K562 (cell line): ENCODE data around the gene TTC28. TPM values are rescaled to one million over a fixed set of nuclear protein-coding genes. Genes with fewer than 3 reads are reported as not detected.

Source experiments
- ATAC-seq: fragments of 200-7000 bp; cut with Tn5 transposase; 3 replicates; pipeline ENCODE4 v1.9.1; 2020; ENCODE audit warnings: moderate library complexity
- BruUV-seq: library from RNA; stranded (reverse); fragments of 400-500 nt; replicated peaks from 2 replicates; lab custom pipeline; 2021; lab: Mats Ljungman, UMichigan
- CTCF ChIA-PET: fragments of 300-600 bp; formaldehyde crosslinking; extraction: SDS; loops from one replicate; lab custom pipeline; 2021; ENCODE audit warnings: low intra/inter-chr PET ratio; lab: Yijun Ruan, JAX
- POLR2A ChIA-PET: fragments of 300-600, 350-650 bp; sonication (Branson Sonifier 250); formaldehyde crosslinking; extraction: SDS; loops from one replicate; lab custom pipeline; 2021; ENCODE audit warnings: antibody characterized with exemption, inconsistent platforms; lab: Yijun Ruan, JAX
- DNase-seq, 4 experiments: peaks; one replicate each; pipeline versions ENCODE4 v3.0.0 to v3.0.0-alpha.2; 2011 to 2018; ENCODE audit warnings: low spot score in 3 of 4, mixed read lengths in 3 of 4; ENCODE audit errors: extremely low read depth in 1 of 4
- FAIRE-seq: peaks from 2 replicates; lab custom pipeline; 2011; peaks lifted over from hg19 to GRCh38; lab: Jason Lieb, UNC
- H2AFZ ChIP-seq: 2 replicates; pipeline ENCODE4 v1.6.0; 2011; ENCODE audit warnings: low read depth, low read length, control low read depth, inconsistent platforms
- H3K27ac ChIP-seq: fragments of 200-600 bp; 3 replicates; pipeline ENCODE4 v1.8.0; 2011; ENCODE audit warnings: low read depth, mild to moderate bottlenecking, control low read depth, inconsistent platforms, low read length, moderate library complexity, mixed read lengths; ENCODE audit errors: extremely low read depth
- H3K27me3 ChIP-seq, 2 experiments: fragments of 300-600 bp in 1 of 2; 2 replicates in 1 of 2; 3 replicates in 1 of 2; pipeline versions ENCODE4 v1.6.0 to v1.8.0; 2011; ENCODE audit warnings: inconsistent platforms in 2 of 2, low read length in 2 of 2, mild to moderate bottlenecking in 1 of 2, mixed read lengths in 1 of 2, moderate library complexity in 1 of 2; ENCODE audit not compliant: control insufficient read depth in 2 of 2, insufficient read depth in 2 of 2
- H3K36me3 ChIP-seq: fragments of 300-600 bp; 3 replicates; pipeline ENCODE4 v1.8.0; 2011; ENCODE audit warnings: mild to moderate bottlenecking, low read length, inconsistent platforms; ENCODE audit not compliant: control insufficient read depth, insufficient read depth
- H3K4me1 ChIP-seq, 2 experiments: fragments of 200-600 bp in 1 of 2; replicated peaks in 1 of 2; 2 replicates in 1 of 2; 3 replicates in 1 of 2; pipeline versions ENCODE4 v1.5.1 to v1.8.0; 2011; ENCODE audit warnings: inconsistent platforms in 2 of 2, low read length in 2 of 2, mild to moderate bottlenecking in 1 of 2, mixed read lengths in 1 of 2, moderate library complexity in 1 of 2; ENCODE audit not compliant: control insufficient read depth in 2 of 2, insufficient read depth in 2 of 2
- H3K4me2 ChIP-seq: 2 replicates; pipeline ENCODE4 v1.6.1; 2011; ENCODE audit warnings: low read length, control low read depth, inconsistent platforms, mixed read lengths; ENCODE audit not compliant: insufficient read depth
- H3K4me3 ChIP-seq: fragments of 200-600 bp; sonication (generic), shearing (Covaris generic); 2 replicates; pipeline ENCODE4 v1.5.1; 2016; ENCODE audit warnings: control low read depth, inconsistent platforms
- H3K79me2 ChIP-seq: fragments of 200-600 bp; 3 replicates; pipeline ENCODE4 v1.8.0; 2011; ENCODE audit warnings: low read length, inconsistent platforms; ENCODE audit not compliant: control insufficient read depth, insufficient read depth
- H3K9ac ChIP-seq, 2 experiments: 2 replicates each; pipeline versions ENCODE4 v1.6.0 to v1.6.1; 2011; ENCODE audit warnings: low read depth in 2 of 2, low read length in 2 of 2, control low read depth in 1 of 2, inconsistent platforms in 1 of 2, mild to moderate bottlenecking in 1 of 2, mixed read lengths in 1 of 2; ENCODE audit not compliant: insufficient read depth in 1 of 2
- H3K9me1 ChIP-seq: one replicate; pipeline ENCODE4 v1.6.0; 2011; ENCODE audit warnings: inconsistent platforms, mild to moderate bottlenecking, low read length, moderate library complexity; ENCODE audit not compliant: control insufficient read depth, insufficient read depth
- H3K9me3 ChIP-seq: replicated peaks from 2 replicates; pipeline ENCODE4 v1.5.1; 2011; ENCODE audit warnings: low read depth, low read length, inconsistent platforms; ENCODE audit not compliant: control insufficient read depth, insufficient read depth
- H4K20me1 ChIP-seq: replicated peaks from 2 replicates; pipeline ENCODE4 v1.6.1; 2011; ENCODE audit warnings: low read length, inconsistent platforms, mixed read lengths; ENCODE audit not compliant: control insufficient read depth, insufficient read depth
- FOSL1 ChIP-seq: fragments of 200-800 bp; sonication (Bioruptor generic); conservative IDR thresholded peaks from 2 replicates; pipeline ENCODE4 v1.6.1; 2016; ENCODE audit warnings: missing genetic modification characterization, missing compliant biosample characterization
- HDAC6 ChIP-seq: IDR thresholded peaks from 2 replicates; pipeline ENCODE4 v1.6.1; 2012; ENCODE audit warnings: low read depth, mild to moderate bottlenecking, control low read depth, inconsistent platforms, low read length, moderate library complexity
- JUND ChIP-seq, 2 experiments: IDR thresholded peaks; 2 replicates in 1 of 2; 3 replicates in 1 of 2; pipeline ENCODE4 v1.6.1; 2011; ENCODE audit warnings: borderline replicate concordance in 2 of 2, low read depth in 2 of 2, low read length in 2 of 2, improper control_type of control experiment in 1 of 2, missing biosample characterization in 1 of 2, missing genetic modification characterization in 1 of 2, missing genetic modification reagents in 1 of 2
- MYC ChIP-seq, 2 experiments: fragments of 250-450 bp in 1 of 2; sonication (Bioruptor Pico) in 1 of 2; IDR thresholded peaks; 2 replicates each; pipeline versions ENCODE4 v1.5.1 to v1.6.1; 2012 to 2021; ENCODE audit warnings: low read depth in 2 of 2, borderline replicate concordance in 1 of 2, improper control_type of control experiment in 1 of 2, low read length in 1 of 2, mild to moderate bottlenecking in 1 of 2, moderate library complexity in 1 of 2
- NFIC ChIP-seq: fragments of 450-650 bp; IDR thresholded peaks from 2 replicates; pipeline ENCODE4 v1.6.1; 2017; ENCODE audit warnings: mild to moderate bottlenecking, inconsistent platforms
- ZBTB7A ChIP-seq: IDR thresholded peaks from 2 replicates; pipeline ENCODE4 v1.6.1; 2011; ENCODE audit warnings: low read depth, mild to moderate bottlenecking, low read length, moderate library complexity, borderline replicate concordance; ENCODE audit not compliant: control insufficient read depth
- ZNF354B ChIP-seq: fragments of 250-450 bp; sonication (Bioruptor Pico); IDR thresholded peaks from 2 replicates; pipeline ENCODE4 v1.4.0; 2020
- ZNF384 ChIP-seq: IDR thresholded peaks from 2 replicates; pipeline ENCODE4 v1.6.1; 2012; ENCODE audit warnings: low read depth, low read length, improper control_type of control experiment
- WGBS: fragments of 100-300 bp; shearing (Covaris generic); methylation state at CpG from one replicate; pipeline ENCODE4 v1.1.6; 2016; ENCODE audit warnings: low coverage, mixed read lengths; ENCODE audit not compliant: insufficient coverage; ENCODE audit errors: missing lambda C conversion rate; 5-methylcytosine and 5-hydroxymethylcytosine counted together
- in situ Hi-C: fragments of 300-500 bp; cut with MboI; formaldehyde crosslinking; loops from 4 replicates; pipeline ENCODE4 v1.15.0; 2018; ENCODE audit warnings: inconsistent platforms, mixed read lengths
- intact Hi-C: fragments of 100-400 bp; cut with micrococcal nuclease; formaldehyde crosslinking; loops from 2 replicates; pipeline ENCODE4 v1.14.2; 2022
- polyA plus RNA-seq, 8 experiments: library from polyadenylated mRNA; depleted of rRNA in 4 of 8; stranded (reverse) in 5 of 8; unstranded in 3 of 8; fragments of >200 nt; fragmentation: Nextera tagmentation in 2 of 8; fragmentation: Illumina TruSeq in 1 of 8; extraction: Ambion mirVana in 2 of 8; extraction: Trizol in 1 of 8; gene quantifications; 2 replicates each; pipeline versions ENCODE4 v1.2.1 to v1.2.3, GENCODE V29; 2011 to 2014; ENCODE audit warnings: inconsistent platforms in 1 of 8, missing spikeins in 1 of 8
- total RNA-seq, 7 experiments: library from RNA; depleted of rRNA in 6 of 7; stranded (reverse); fragments of >200 nt in 6 of 7; fragmentation: Illumina TruSeq in 2 of 7; extraction: Trizol in 2 of 7; gene quantifications; 2 replicates each; pipeline versions ENCODE4 v1.2.1 to v1.2.3, GENCODE V29; 2011 to 2021; ENCODE audit warnings: low replicate concordance in 1 of 7
- TF ChIP-seq, protein P1 (sequence below), 2 experiments: fragments of 450-650 bp; conservative IDR thresholded peaks; 2 replicates each; pipeline ENCODE4 v1.6.1; 2017; ENCODE audit warnings: mild to moderate bottlenecking in 2 of 2, moderate library complexity in 2 of 2
- TF ChIP-seq, protein P2 (sequence below): fragments of 150-350 bp; IDR thresholded peaks from 2 replicates; pipeline ENCODE4 v1.6.1; 2014; ENCODE audit warnings: low read depth, mild to moderate bottlenecking, low read length, borderline replicate concordance
- TF ChIP-seq, protein P3 (sequence below): fragments of 450-650 bp; IDR thresholded peaks from 2 replicates; pipeline ENCODE4 v1.6.1; 2016; ENCODE audit warnings: antibody characterized with exemption
- TF ChIP-seq, protein P4 (sequence below): fragments of 450-650 bp; formaldehyde crosslinking; IDR thresholded peaks from 2 replicates; pipeline ENCODE4 v1.4.0; 2020; ENCODE audit warnings: mild to moderate bottlenecking, moderate library complexity

The TTC28 gene
- total and polyA plus RNA-seq, 9 of the 15 experiments (the other 6 are each of a cell fraction or from before 2014, with no cell fraction given) = 0.22 to 10.7 (median 3.1) TPM

DNA sequence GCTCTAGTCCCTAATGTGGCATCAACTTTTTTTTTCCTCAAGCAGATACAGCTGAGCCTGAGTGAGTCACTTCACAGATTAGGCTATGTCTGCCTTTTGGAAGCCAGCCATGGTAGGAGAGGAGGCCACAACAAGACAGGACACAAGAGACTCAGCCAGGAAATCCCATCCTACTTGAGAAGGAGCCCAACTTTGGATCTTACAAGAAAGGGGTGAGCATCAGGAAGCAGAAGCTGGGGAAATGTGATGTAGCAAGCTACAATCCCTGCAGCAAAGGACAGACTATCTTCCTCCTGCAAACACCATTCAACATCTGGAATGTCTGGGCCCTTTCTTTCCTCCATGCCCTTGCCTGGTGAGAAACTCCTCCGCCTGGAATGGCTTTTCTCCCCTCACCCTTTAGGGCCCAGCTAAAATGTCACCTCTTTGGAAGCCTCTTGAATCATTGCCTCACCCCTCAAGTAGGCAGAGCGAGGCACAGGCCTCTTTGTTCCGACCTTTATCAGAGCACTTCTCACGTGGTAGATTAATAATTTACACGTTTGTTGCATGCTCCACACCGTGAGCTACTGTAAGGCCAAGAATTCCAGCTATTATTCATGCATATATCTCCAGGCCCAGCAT lies 604.2 kb downstream of the TTC28 start:
- Histone ChIP-seq H2AFZ (no peak overlapping the region), H3K9me3 (no peaks in the 10 kb centered on the region), H3K9ac (no peak overlapping the region), H3K36me3 (no peaks in the 10 kb centered on the region), H4K20me1 (no peaks in the 10 kb centered on the region), H3K4me3 (no peak overlapping the region), H3K27me3 (no peaks in the 10 kb centered on the region), H3K4me2 (no peak overlapping the region), H3K27ac (no peak overlapping the region), H3K9me1 (no peaks in the 10 kb centered on the region), H3K4me1 (no peaks in the 10 kb centered on the region; a peak in 1 of 5 replicates), H3K79me2 (no peaks in the 10 kb centered on the region)
- ChIA-PET POLR2A (interaction anchor here (1.2 kb wide), 1 partner anchor 724 kb away, joined by 3 read pairs; no protein-coding TSS in a partner anchor), CTCF (no interaction called here)
- BruUV-seq = no TSS peak
- WGBS = 30% methylated on average over 5 of the region's 6 CpGs
- peak; percentile 39; the same call in 1 of the 3 replicates for ATAC-seq
- no peak for FAIRE-seq
- intact Hi-C loops (no loop called here), in situ Hi-C loops (no loop called here)
- peak in 2 of 4 experiments; percentile 10 to 36 for DNase-seq
- peak; percentile 74 for TF ChIP-seq FOSL1
- TF ChIP-seq, protein P1, sequence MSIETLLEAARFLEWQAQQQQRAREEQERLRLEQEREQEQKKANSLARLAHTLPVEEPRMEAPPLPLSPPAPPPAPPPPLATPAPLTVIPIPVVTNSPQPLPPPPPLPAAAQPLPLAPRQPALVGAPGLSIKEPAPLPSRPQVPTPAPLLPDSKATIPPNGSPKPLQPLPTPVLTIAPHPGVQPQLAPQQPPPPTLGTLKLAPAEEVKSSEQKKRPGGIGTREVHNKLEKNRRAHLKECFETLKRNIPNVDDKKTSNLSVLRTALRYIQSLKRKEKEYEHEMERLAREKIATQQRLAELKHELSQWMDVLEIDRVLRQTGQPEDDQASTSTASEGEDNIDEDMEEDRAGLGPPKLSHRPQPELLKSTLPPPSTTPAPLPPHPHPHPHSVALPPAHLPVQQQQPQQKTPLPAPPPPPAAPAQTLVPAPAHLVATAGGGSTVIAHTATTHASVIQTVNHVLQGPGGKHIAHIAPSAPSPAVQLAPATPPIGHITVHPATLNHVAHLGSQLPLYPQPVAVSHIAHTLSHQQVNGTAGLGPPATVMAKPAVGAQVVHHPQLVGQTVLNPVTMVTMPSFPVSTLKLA (conservative IDR thresholded peaks at IDR 0.05) = no peak
- no peak for TF ChIP-seq MYC (IDR thresholded peaks at IDR 0.05; ENCODE audit: low read depth, low read length)
- TF ChIP-seq MYC (CRISPR knock-in tag; IDR thresholded peaks at IDR 0.05; ENCODE audit: borderline replicate concordance, low read depth) = no peak
- peak; percentile 64; the same call in 1 of the 2 replicates for TF ChIP-seq JUND (IDR thresholded peaks at IDR 0.05; ENCODE audit: borderline replicate concordance, low read depth, low read length)
- TF ChIP-seq JUND (tag; IDR thresholded peaks at IDR 0.05; ENCODE audit: borderline replicate concordance, low read depth, low read length) = peak; percentile 57; the same call in 1 of the 3 replicates
- 0 out of 2 replicates have a peak, but pooled peaks have one; percentile 36 for TF ChIP-seq NFIC
- no peak for TF ChIP-seq ZBTB7A
- peak; percentile 63 for TF ChIP-seq ZNF384
- TF ChIP-seq, protein P2, sequence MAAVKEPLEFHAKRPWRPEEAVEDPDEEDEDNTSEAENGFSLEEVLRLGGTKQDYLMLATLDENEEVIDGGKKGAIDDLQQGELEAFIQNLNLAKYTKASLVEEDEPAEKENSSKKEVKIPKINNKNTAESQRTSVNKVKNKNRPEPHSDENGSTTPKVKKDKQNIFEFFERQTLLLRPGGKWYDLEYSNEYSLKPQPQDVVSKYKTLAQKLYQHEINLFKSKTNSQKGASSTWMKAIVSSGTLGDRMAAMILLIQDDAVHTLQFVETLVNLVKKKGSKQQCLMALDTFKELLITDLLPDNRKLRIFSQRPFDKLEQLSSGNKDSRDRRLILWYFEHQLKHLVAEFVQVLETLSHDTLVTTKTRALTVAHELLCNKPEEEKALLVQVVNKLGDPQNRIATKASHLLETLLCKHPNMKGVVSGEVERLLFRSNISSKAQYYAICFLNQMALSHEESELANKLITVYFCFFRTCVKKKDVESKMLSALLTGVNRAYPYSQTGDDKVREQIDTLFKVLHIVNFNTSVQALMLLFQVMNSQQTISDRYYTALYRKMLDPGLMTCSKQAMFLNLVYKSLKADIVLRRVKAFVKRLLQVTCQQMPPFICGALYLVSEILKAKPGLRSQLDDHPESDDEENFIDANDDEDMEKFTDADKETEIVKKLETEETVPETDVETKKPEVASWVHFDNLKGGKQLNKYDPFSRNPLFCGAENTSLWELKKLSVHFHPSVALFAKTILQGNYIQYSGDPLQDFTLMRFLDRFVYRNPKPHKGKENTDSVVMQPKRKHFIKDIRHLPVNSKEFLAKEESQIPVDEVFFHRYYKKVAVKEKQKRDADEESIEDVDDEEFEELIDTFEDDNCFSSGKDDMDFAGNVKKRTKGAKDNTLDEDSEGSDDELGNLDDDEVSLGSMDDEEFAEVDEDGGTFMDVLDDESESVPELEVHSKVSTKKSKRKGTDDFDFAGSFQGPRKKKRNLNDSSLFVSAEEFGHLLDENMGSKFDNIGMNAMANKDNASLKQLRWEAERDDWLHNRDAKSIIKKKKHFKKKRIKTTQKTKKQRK = no peak
- no peak for TF ChIP-seq ZNF354B (CRISPR knock-in tag)
- TF ChIP-seq, protein P3, sequence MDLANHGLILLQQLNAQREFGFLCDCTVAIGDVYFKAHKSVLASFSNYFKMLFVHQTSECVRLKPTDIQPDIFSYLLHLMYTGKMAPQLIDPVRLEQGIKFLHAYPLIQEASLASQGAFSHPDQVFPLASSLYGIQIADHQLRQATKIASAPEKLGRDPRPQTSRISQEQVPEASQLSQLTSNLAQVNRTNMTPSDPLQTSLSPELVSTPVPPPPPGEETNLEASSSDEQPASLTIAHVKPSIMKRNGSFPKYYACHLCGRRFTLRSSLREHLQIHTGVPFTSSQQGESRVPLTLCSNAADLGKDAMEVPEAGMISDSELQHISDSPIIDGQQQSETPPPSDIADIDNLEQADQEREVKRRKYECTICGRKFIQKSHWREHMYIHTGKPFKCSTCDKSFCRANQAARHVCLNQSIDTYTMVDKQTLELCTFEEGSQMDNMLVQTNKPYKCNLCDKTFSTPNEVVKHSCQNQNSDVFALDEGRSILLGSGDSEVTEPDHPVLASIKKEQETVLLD = no peak
- no peak for TF ChIP-seq HDAC6
- TF ChIP-seq, protein P4, sequence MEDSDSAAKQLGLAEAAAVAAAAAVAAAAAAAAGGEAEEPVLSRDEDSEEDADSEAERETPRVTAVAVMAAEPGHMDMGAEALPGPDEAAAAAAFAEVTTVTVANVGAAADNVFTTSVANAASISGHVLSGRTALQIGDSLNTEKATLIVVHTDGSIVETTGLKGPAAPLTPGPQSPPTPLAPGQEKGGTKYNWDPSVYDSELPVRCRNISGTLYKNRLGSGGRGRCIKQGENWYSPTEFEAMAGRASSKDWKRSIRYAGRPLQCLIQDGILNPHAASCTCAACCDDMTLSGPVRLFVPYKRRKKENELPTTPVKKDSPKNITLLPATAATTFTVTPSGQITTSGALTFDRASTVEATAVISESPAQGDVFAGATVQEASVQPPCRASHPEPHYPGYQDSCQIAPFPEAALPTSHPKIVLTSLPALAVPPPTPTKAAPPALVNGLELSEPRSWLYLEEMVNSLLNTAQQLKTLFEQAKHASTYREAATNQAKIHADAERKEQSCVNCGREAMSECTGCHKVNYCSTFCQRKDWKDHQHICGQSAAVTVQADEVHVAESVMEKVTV = no peak
